A549 (cell line): ENCODE measurements around the gene MYO7A. TPM values are rescaled to one million over a fixed set of nuclear protein-coding genes. Genes with fewer than 3 reads are reported as not detected.

Source experiments
- ATAC-seq, 2 experiments: fragments of 200-7000 bp in 1 of 2; fragments of >200 bp in 1 of 2; cut with Nextera tagmentation in 1 of 2; cut with Tn5 transposase in 1 of 2; 3 replicates each; pipeline versions ENCODE4 v1.8.0 to v1.9.1; 2018 to 2020; ENCODE audit warnings: mild to moderate bottlenecking in 1 of 2, moderate library complexity in 1 of 2
- CTCF ChIA-PET: fragments of 300-600 bp; sonication (Branson Sonifier 250); formaldehyde crosslinking; extraction: SDS; loops from one replicate; lab custom pipeline; 2021; ENCODE audit warnings: antibody characterized with exemption, inconsistent platforms; lab: Yijun Ruan, JAX
- POLR2A ChIA-PET: fragments of 350-600 bp; formaldehyde crosslinking; extraction: SDS; loops from one replicate; lab custom pipeline; 2021; ENCODE audit warnings: antibody characterized with exemption, inconsistent platforms; lab: Yijun Ruan, JAX
- DNase-seq, 2 experiments: peaks; one replicate each; pipeline versions ENCODE4 v3.0.0 to v3.0.0-alpha.2; 2011 to 2016; ENCODE audit warnings: low read depth in 1 of 2, low spot score in 1 of 2
- FAIRE-seq: peaks from 2 replicates; lab custom pipeline; 2011; peaks lifted over from hg19 to GRCh38; lab: Jason Lieb, UNC
- H3K27ac ChIP-seq, 2 experiments: fragments of >200 bp; sonication (Bioruptor Twin); formaldehyde crosslinking; 3 replicates each; pipeline ENCODE4 v1.5.1; 2016 to 2017
- H3K4me1 ChIP-seq: fragments of >200 bp; sonication (Bioruptor Twin); formaldehyde crosslinking; 3 replicates; pipeline ENCODE4 v1.6.1; 2016
- H3K4me2 ChIP-seq: fragments of >200 bp; sonication (Bioruptor Twin); formaldehyde crosslinking; 3 replicates; pipeline ENCODE4 v1.6.1; 2016
- H3K4me3 ChIP-seq: fragments of >200 bp; sonication (Bioruptor Twin); formaldehyde crosslinking; 3 replicates; pipeline ENCODE4 v1.5.1; 2016
- H3K9me3 ChIP-seq: fragments of >200 bp; sonication (Bioruptor Twin); formaldehyde crosslinking; 3 replicates; pipeline ENCODE4 v1.6.1; 2016
- BHLHE40 ChIP-seq: IDR thresholded peaks from 2 replicates; pipeline ENCODE4 v1.6.1; 2012; ENCODE audit warnings: low read depth, low read length, inconsistent platforms
- CBX8 ChIP-seq: fragments of 200-600 bp; sonication (generic); IDR thresholded peaks from 2 replicates; pipeline ENCODE4 v1.6.1; 2016
- CEBPB ChIP-seq, 2 experiments: fragments of >200 bp in 1 of 2; sonication (Bioruptor Twin) in 1 of 2; formaldehyde crosslinking in 1 of 2; IDR thresholded peaks; 2 replicates each; pipeline ENCODE4 v1.6.1; 2012 to 2016
- CHD2 ChIP-seq: fragments of 150-350 bp; IDR thresholded peaks from 2 replicates; pipeline ENCODE4 v1.6.1; 2014; ENCODE audit warnings: low read length; ENCODE audit not compliant: partially characterized antibody
- CTCF ChIP-seq: fragments of >200 bp; sonication (Bioruptor Twin); formaldehyde crosslinking; IDR thresholded peaks from 3 replicates; pipeline ENCODE4 v1.5.1; 2016
- EHF ChIP-seq: fragments of 250-450 bp; sonication (Bioruptor Pico); IDR thresholded peaks from 2 replicates; pipeline ENCODE4 v1.5.0; 2020; ENCODE audit warnings: mild to moderate bottlenecking
- ELK1 ChIP-seq: fragments of 150-350 bp; IDR thresholded peaks from 2 replicates; pipeline ENCODE4 v1.6.1; 2014; ENCODE audit warnings: low read depth, mild to moderate bottlenecking, low read length
- EP300 ChIP-seq, 2 experiments: fragments of >200 bp; sonication (Bioruptor Twin); formaldehyde crosslinking; IDR thresholded peaks; 2 replicates in 1 of 2; 3 replicates in 1 of 2; pipeline ENCODE4 v1.6.1; 2016 to 2017
- HDAC2 ChIP-seq: fragments of 200-600 bp; sonication (generic); IDR thresholded peaks from 2 replicates; pipeline ENCODE4 v1.6.1; 2016
- HEYL ChIP-seq: fragments of 250-450 bp; sonication (Bioruptor Pico); IDR thresholded peaks from 2 replicates; pipeline ENCODE4 v1.8.0; 2021; ENCODE audit warnings: mild to moderate bottlenecking, moderate library complexity
- HOXB5 ChIP-seq: fragments of 250-450 bp; sonication (Bioruptor Pico); IDR thresholded peaks from 2 replicates; pipeline ENCODE4 v1.5.0; 2020; ENCODE audit warnings: mild to moderate bottlenecking, moderate library complexity
- MAX ChIP-seq: IDR thresholded peaks from 2 replicates; pipeline ENCODE4 v1.6.1; 2012
- MAZ ChIP-seq: fragments of 150-350 bp; IDR thresholded peaks from 2 replicates; pipeline ENCODE4 v1.6.1; 2014; ENCODE audit warnings: antibody characterized with exemption, low read depth, low read length, borderline replicate concordance
- NFE2L2 ChIP-seq: fragments of 150-350 bp; conservative IDR thresholded peaks from 2 replicates; pipeline ENCODE4 v1.6.1; 2014; ENCODE audit warnings: low read length
- RNF2 ChIP-seq: fragments of 200-600 bp; sonication (generic); IDR thresholded peaks from 2 replicates; pipeline ENCODE4 v1.6.1; 2016; ENCODE audit warnings: low read depth, mild to moderate bottlenecking, antibody characterized with exemption, moderate library complexity, borderline replicate concordance
- SMC3 ChIP-seq: fragments of >200 bp; sonication (Bioruptor Twin); formaldehyde crosslinking; IDR thresholded peaks from 3 replicates; pipeline ENCODE4 v1.6.1; 2018; ENCODE audit warnings: inconsistent platforms
- ZFP36 ChIP-seq: fragments of 450-650 bp; IDR thresholded peaks from 2 replicates; pipeline ENCODE4 v1.6.1; 2014; ENCODE audit warnings: borderline replicate concordance; ENCODE audit not compliant: partially characterized antibody
- WGBS: methylation state at CpG from one replicate; pipeline ENCODE4 v1.1.6; 2017; ENCODE audit errors: missing lambda C conversion rate; 5-methylcytosine and 5-hydroxymethylcytosine counted together
- polyA plus RNA-seq, 4 experiments: library from polyadenylated mRNA; depleted of rRNA in 3 of 4; stranded (reverse); fragments of >200 nt; fragmentation: RNase III in 1 of 4; extraction: RNeasy Plus Mini Kit Qiagen cat#74134 plus additional on column Dnase treatment in 1 of 4; gene quantifications; 2 replicates in 3 of 4; 3 replicates in 1 of 4; pipeline ENCODE4 v1.2.3, GENCODE V29; 2011 to 2017
- TF ChIP-seq, protein P1 (sequence below): fragments of >200 bp; sonication (Bioruptor Twin); formaldehyde crosslinking; IDR thresholded peaks from 3 replicates; pipeline ENCODE4 v1.6.1; 2016

MYO7A gene
- polyA plus RNA-seq, 2 of the 4 experiments (the other 2 are of a cell fraction) = 1.7 to 2.1 TPM

DNA sequence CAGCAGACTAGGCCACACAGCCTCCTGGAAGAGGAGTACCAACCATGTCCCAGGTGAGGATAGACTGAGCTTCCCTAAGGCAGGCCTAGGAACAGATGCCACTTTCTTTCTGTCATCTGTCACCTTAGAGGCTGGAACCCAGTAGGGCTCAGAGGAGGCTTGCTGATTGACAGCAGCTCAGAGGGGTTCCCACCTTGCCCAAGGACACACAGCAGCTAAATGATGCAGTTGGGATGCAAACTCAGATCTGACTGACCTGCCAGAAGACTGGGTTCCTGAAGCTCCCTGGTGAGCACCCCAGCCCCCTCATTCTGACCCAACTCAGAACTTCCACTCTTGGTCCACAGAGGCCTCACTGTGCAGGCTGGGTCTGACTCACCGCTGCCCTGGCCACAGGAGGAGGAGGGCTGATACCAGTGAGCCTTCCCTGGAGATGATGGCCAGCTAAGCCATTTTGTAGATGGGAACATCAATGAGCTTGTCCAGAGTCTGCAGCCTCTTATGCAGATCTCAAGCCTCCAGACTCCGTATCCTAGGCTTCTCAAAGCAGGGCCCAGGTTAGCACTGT is 47.3 kb upstream of the MYO7A start:
- POLR2A ChIA-PET = interaction anchor here (1.2 kb wide), 1 partner anchor 11 kb away, joined by 3 read pairs; no protein-coding TSS in a partner anchor
- peaks cover 5% of the 10 kb centered on the region; the same call in 1 of the 3 replicates for H3K9me3 ChIP-seq
- H3K4me3 ChIP-seq = no peak overlapping the region
- no peak for ATAC-seq
- H3K4me1 ChIP-seq = peaks cover 2% of the 10 kb centered on the region
- no peak overlapping the region for H3K27ac ChIP-seq
- TF ChIP-seq RNF2 = no peak
- no peak for TF ChIP-seq ELK1
- no peak for TF ChIP-seq ZFP36
- no peak for TF ChIP-seq SMC3
- 100% methylated on average over 1 of the region's 2 CpGs for WGBS
- CTCF ChIA-PET = interaction anchor here (1.0 to 5.3 kb wide), 7 partner anchors 7 to 47 kb away, joined by 3 to 95 read pairs (median 3); partner anchors contain the start of gene MYO7A
- H3K4me2 ChIP-seq = no peak overlapping the region
- no peak for DNase-seq
- FAIRE-seq = no peak

- DNase-seq = no peak
- TF ChIP-seq CTCF = no peak
- no peak for TF ChIP-seq BHLHE40
- TF ChIP-seq HEYL (CRISPR knock-in tag) = no peak
- no peak for TF ChIP-seq MAX
- TF ChIP-seq SMC3 = no peak
- no peak for TF ChIP-seq EP300 (IDR thresholded peaks at IDR 0.05)
- TF ChIP-seq EHF (CRISPR knock-in tag) = no peak
- no peak for TF ChIP-seq CEBPB (IDR thresholded peaks at IDR 0.05)
- no peak for TF ChIP-seq NFE2L2
- no peak for TF ChIP-seq CHD2
- no peak for TF ChIP-seq CBX8
- no peak for TF ChIP-seq MAZ
- TF ChIP-seq, protein P1, sequence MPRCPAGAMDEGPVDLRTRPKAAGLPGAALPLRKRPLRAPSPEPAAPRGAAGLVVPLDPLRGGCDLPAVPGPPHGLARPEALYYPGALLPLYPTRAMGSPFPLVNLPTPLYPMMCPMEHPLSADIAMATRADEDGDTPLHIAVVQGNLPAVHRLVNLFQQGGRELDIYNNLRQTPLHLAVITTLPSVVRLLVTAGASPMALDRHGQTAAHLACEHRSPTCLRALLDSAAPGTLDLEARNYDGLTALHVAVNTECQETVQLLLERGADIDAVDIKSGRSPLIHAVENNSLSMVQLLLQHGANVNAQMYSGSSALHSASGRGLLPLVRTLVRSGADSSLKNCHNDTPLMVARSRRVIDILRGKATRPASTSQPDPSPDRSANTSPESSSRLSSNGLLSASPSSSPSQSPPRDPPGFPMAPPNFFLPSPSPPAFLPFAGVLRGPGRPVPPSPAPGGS = no peak
- no peak for TF ChIP-seq HDAC2
- no peak for TF ChIP-seq HOXB5 (CRISPR knock-in tag)
- TF ChIP-seq, all 56 proteins: peak for 0
- FAIRE-seq (no peak), ATAC-seq (no peak)
- H3K27ac ChIP-seq = no peak overlapping the region
- CTCF ChIA-PET = interaction anchor here (1.0 to 5.3 kb wide), 8 partner anchors 8 to 36 kb away, joined by 3 to 95 read pairs (median 3); no protein-coding TSS in a partner anchor
- WGBS = 100% methylated on average over 1 of the region's 9 CpGs
- H3K9me3 ChIP-seq = peaks cover 5% of the 10 kb centered on the region; the same call in 1 of the 3 replicates
- no peak overlapping the region for H3K4me2 ChIP-seq
- H3K4me3 ChIP-seq = no peak overlapping the region
- POLR2A ChIA-PET = interaction anchor here (1.2 to 1.4 kb wide), 2 partner anchors 10 to 15 kb away, joined by 3 to 5 read pairs; partner anchors contain the start of gene CAPN5
- no peaks in the 10 kb centered on the region for H3K4me1 ChIP-seq
Measured at GRCh38 chr11:77081381-77081851, 46.6 kb upstream of the MYO7A start.
